Neural progenitor cell (in vitro differentiated cells): ENCODE measurements around the gene POU6F2. TPM values are rescaled to one million over a fixed set of nuclear protein-coding genes. Genes with fewer than 3 reads are reported as not detected.

Source experiments
- DNase-seq: peaks from one replicate; pipeline ENCODE4 v3.0.0-alpha.2; 2016; ENCODE audit warnings: low spot score
- H2AFZ ChIP-seq: fragments of 200-600 bp; sonication (generic); replicated peaks from 2 replicates; pipeline ENCODE4 v1.6.1; 2016; ENCODE audit warnings: antibody characterized with exemption
- H3F3A ChIP-seq: fragments of 200-600 bp; sonication (generic); 2 replicates; pipeline ENCODE4 v1.6.1; 2016; ENCODE audit warnings: antibody characterized with exemption, low read depth
- H3K27ac ChIP-seq: fragments of 200-600 bp; sonication (generic); 2 replicates; pipeline ENCODE4 v1.5.1; 2016; ENCODE audit warnings: mild to moderate bottlenecking
- H3K27me3 ChIP-seq: fragments of 200-600 bp; sonication (generic); 2 replicates; pipeline ENCODE4 v1.6.1; 2016; ENCODE audit warnings: mild to moderate bottlenecking, moderate library complexity
- H3K36me3 ChIP-seq: fragments of 200-600 bp; sonication (generic); 2 replicates; pipeline ENCODE4 v1.5.1; 2016
- H3K4me1 ChIP-seq: fragments of 200-600 bp; sonication (generic); 2 replicates; pipeline ENCODE4 v1.6.1; 2016; ENCODE audit warnings: mixed run types
- H3K4me2 ChIP-seq: fragments of 200-600 bp; sonication (generic); 2 replicates; pipeline ENCODE4 v1.6.1; 2016
- H3K4me3 ChIP-seq: fragments of 200-600 bp; sonication (generic); 2 replicates; pipeline ENCODE4 v1.5.1; 2016
- H3K79me2 ChIP-seq: fragments of 200-600 bp; sonication (generic); 2 replicates; pipeline ENCODE4 v1.6.1; 2016; ENCODE audit warnings: low read depth
- H3K9ac ChIP-seq: fragments of 200-600 bp; sonication (generic); 2 replicates; pipeline ENCODE4 v1.6.1; 2016
- H3K9me3 ChIP-seq: fragments of 200-600 bp; sonication (generic); 2 replicates; pipeline ENCODE4 v1.5.1; 2016; ENCODE audit warnings: low read depth
- H4K20me1 ChIP-seq: fragments of 200-600 bp; sonication (generic); 2 replicates; pipeline ENCODE4 v1.6.1; 2016; ENCODE audit warnings: low read depth
- H3K27ac Mint-ChIP-seq: 3 replicates; pipeline ENCODE4 v1.8.0; 2021; ENCODE audit warnings: mixed read lengths
- H3K27me3 Mint-ChIP-seq: 2 replicates; pipeline ENCODE4 v1.8.0; 2022; ENCODE audit warnings: low read depth, mild to moderate bottlenecking, inconsistent platforms, moderate library complexity, mixed read lengths; ENCODE audit not compliant: insufficient read depth
- H3K36me3 Mint-ChIP-seq: 3 replicates; pipeline ENCODE4 v1.8.0; 2021; ENCODE audit warnings: mixed read lengths
- H3K4me1 Mint-ChIP-seq: 3 replicates; pipeline ENCODE4 v1.8.0; 2021; ENCODE audit warnings: mixed read lengths
- H3K4me3 Mint-ChIP-seq: 3 replicates; pipeline ENCODE4 v1.8.0; 2021; ENCODE audit warnings: mild to moderate bottlenecking, moderate library complexity, mixed read lengths
- H3K9me3 Mint-ChIP-seq: 3 replicates; pipeline ENCODE4 v1.8.0; 2020; ENCODE audit warnings: mixed read lengths
- EZH2 ChIP-seq: fragments of 200-600 bp; sonication (generic); IDR thresholded peaks from 2 replicates; pipeline ENCODE4 v1.6.1; 2017; ENCODE audit warnings: antibody characterized with exemption, mild to moderate bottlenecking, moderate library complexity
- EZH2phosphoT487 ChIP-seq: fragments of 200-600 bp; sonication (generic); IDR thresholded peaks from 2 replicates; pipeline ENCODE4 v1.6.1; 2017; ENCODE audit warnings: antibody characterized with exemption
- total RNA-seq: library from RNA; depleted of rRNA; stranded (reverse); fragments of >200 nt; gene quantifications from 2 replicates; pipeline ENCODE4 v1.2.3, GENCODE V29; 2015; ENCODE audit warnings: low replicate concordance
- TF ChIP-seq, protein P1 (sequence below): fragments of 200-600 bp; sonication (generic); IDR thresholded peaks from 2 replicates; pipeline ENCODE4 v1.5.1; 2017; ENCODE audit warnings: antibody characterized with exemption, mild to moderate bottlenecking

The POU6F2 gene
- total RNA-seq, 1 donor from 2014 or later: 3.4 TPM

DNA sequence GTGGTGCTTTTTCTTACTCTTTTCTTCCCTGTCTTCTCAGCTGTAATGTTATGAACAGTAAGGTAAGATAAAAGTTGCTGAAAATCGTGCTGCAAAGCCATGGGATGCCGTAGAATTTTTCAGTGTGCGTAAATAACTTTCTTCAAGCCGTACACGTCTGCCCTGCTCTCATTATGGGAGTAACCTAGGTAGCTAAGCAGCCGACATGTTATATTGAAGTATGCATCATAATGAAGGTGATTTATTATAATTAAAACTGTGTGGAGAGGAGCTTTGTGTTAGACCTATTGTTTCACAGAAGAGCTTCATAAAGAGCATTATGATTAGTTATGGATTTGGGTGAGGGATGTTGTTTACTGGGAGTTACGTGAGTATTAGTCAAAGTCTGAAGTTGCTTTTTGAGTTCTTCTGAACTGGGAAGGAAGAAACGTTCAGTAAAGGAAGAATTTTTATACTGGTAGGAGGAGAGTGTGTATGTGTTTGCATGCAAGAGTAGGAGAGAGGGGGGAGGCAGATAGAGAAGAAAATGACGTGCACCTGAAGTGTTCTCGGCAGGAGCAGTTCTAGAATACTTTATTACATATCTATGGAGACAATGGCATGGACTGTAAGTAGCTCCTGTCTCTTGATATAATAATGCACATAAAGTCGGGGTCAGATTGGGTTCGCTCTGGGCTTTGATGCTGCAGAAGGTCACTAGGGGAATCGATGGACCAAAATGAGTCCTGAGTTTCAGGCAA is 56.3 kb downstream of the POU6F2 start:
- no peaks in the 10 kb centered on the region for H3K27me3 Mint-ChIP-seq
- Histone ChIP-seq H3K27me3 (no peaks in the 10 kb centered on the region), H4K20me1 (no peaks in the 10 kb centered on the region), H3K27ac (no peak overlapping the region), H3K4me2 (no peak overlapping the region), H3F3A (no peaks in the 10 kb centered on the region), H3K4me3 (no peak overlapping the region), H3K9ac (no peak overlapping the region), H3K4me1 (peaks cover 13% of the 10 kb centered on the region), H3K9me3 (no peaks in the 10 kb centered on the region), H3K36me3 (no peaks in the 10 kb centered on the region), H2AFZ (peak overlapping the region; percentile 32), H3K79me2 (no peaks in the 10 kb centered on the region)
- peak overlapping the region; percentile 89 for H3K27ac Mint-ChIP-seq
- peaks cover 39% of the 10 kb centered on the region for H3K4me1 Mint-ChIP-seq
- no peak for DNase-seq
- H3K4me3 Mint-ChIP-seq: peak overlapping the region; percentile 42
- TF ChIP-seq EZH2: no peak
- no peaks in the 10 kb centered on the region for H3K9me3 Mint-ChIP-seq
- H3K36me3 Mint-ChIP-seq: no peaks in the 10 kb centered on the region

DNA sequence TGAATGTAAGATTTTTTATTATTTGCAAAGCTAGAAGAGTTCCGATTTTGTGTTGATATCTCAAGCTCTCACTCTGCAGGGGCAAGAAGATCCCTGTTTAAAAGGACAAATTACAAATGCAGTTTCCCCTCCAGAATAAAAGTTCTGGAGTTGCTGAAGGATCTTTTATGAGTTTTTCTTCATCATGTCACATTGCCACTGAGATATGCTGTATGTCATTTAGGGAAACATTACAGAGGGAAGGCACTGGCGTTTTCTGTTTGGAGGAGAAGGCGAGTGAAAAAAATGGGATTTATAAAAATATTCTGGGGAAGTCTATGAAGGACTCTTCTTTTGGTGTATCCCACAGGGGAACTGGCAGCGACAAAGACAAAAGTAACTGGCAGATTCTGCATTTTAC is 57.4 kb downstream of the POU6F2 start:
- Histone ChIP-seq H3F3A (no peaks in the 10 kb centered on the region), H3K79me2 (no peaks in the 10 kb centered on the region), H3K27me3 (no peaks in the 10 kb centered on the region), H3K9me3 (no peaks in the 10 kb centered on the region), H3K4me1 (peaks cover 13% of the 10 kb centered on the region), H4K20me1 (no peaks in the 10 kb centered on the region), H3K4me3 (no peak overlapping the region), H3K27ac (no peak overlapping the region), H3K9ac (no peak overlapping the region), H2AFZ (peak overlapping the region; percentile 83), H3K36me3 (no peaks in the 10 kb centered on the region), H3K4me2 (peak overlapping the region; percentile 61)
- Mint-ChIP-seq H3K9me3 (no peaks in the 10 kb centered on the region), H3K27me3 (no peaks in the 10 kb centered on the region), H3K27ac (peak overlapping the region; percentile 48), H3K36me3 (no peaks in the 10 kb centered on the region), H3K4me1 (peaks cover 39% of the 10 kb centered on the region), H3K4me3 (peak overlapping the region; percentile 69)
- TF ChIP-seq EZH2: no peak
- TF ChIP-seq, protein P1, sequence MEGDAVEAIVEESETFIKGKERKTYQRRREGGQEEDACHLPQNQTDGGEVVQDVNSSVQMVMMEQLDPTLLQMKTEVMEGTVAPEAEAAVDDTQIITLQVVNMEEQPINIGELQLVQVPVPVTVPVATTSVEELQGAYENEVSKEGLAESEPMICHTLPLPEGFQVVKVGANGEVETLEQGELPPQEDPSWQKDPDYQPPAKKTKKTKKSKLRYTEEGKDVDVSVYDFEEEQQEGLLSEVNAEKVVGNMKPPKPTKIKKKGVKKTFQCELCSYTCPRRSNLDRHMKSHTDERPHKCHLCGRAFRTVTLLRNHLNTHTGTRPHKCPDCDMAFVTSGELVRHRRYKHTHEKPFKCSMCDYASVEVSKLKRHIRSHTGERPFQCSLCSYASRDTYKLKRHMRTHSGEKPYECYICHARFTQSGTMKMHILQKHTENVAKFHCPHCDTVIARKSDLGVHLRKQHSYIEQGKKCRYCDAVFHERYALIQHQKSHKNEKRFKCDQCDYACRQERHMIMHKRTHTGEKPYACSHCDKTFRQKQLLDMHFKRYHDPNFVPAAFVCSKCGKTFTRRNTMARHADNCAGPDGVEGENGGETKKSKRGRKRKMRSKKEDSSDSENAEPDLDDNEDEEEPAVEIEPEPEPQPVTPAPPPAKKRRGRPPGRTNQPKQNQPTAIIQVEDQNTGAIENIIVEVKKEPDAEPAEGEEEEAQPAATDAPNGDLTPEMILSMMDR: no peak
- TF ChIP-seq EZH2phosphoT487: no peak
- no peak for DNase-seq

DNA sequence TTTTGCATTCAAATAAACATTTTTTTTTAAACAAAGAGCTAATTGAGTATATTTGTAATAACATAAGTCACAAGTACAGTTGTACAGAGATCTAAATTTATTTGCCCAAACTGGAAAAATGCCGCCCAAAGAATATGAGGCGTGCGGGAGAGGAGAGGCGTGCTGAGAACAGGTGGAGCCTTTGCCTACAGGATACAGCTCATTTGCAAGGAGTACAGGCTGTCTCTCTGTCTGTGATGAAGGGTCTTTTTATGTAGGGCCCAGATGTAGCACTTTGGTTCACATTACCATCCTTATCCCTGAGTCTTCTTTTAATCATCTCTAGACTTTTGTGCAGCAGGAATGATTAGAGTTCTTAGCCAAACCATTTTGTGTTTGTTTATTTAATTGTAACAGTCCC is 58.2 kb downstream of the POU6F2 start:
- peak overlapping the region; percentile 29 for H3K4me3 Mint-ChIP-seq
- Histone ChIP-seq H3F3A (no peaks in the 10 kb centered on the region), H3K79me2 (no peaks in the 10 kb centered on the region), H3K27ac (no peak overlapping the region), H3K9me3 (no peaks in the 10 kb centered on the region), H2AFZ (no peak overlapping the region), H3K4me2 (peak overlapping the region; percentile 61), H3K9ac (no peak overlapping the region), H3K4me3 (no peak overlapping the region), H3K36me3 (no peaks in the 10 kb centered on the region), H3K27me3 (no peaks in the 10 kb centered on the region), H4K20me1 (no peaks in the 10 kb centered on the region), H3K4me1 (peaks cover 13% of the 10 kb centered on the region)
- peaks cover 39% of the 10 kb centered on the region for H3K4me1 Mint-ChIP-seq
- no peak for DNase-seq
- H3K36me3 Mint-ChIP-seq: no peaks in the 10 kb centered on the region
- TF ChIP-seq EZH2: no peak
- TF ChIP-seq, protein P1: no peak
- TF ChIP-seq EZH2phosphoT487: no peak
- H3K27ac Mint-ChIP-seq: peak overlapping the region; percentile 59
- H3K9me3 Mint-ChIP-seq: no peaks in the 10 kb centered on the region
- no peaks in the 10 kb centered on the region for H3K27me3 Mint-ChIP-seq

DNA sequence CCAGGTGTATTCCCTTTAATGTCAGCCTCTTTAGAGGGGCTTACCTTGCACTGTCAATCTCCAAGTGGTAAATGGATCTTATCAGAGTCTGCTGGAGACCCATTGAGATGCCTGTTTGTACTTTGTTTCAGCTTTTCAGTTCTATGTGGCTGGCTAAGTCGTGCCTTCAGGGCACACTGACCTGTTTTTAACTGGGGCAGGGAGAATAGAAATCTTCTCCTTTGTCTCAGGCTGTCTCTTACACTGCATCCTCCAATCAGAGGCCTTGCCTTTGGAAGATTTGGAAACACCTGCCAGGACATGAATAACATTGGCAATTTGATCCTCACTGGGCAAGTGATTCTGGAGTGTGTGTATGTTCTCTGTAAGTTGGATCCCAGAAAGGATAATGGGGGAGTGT is 65.0 kb downstream of the POU6F2 start:
- Histone ChIP-seq H3K9ac (no peak overlapping the region), H3K27me3 (no peaks in the 10 kb centered on the region), H4K20me1 (no peaks in the 10 kb centered on the region), H3K4me3 (no peak overlapping the region), H3K36me3 (no peaks in the 10 kb centered on the region), H3K79me2 (no peaks in the 10 kb centered on the region), H3K4me1 (peaks cover 10% of the 10 kb centered on the region), H2AFZ (no peak overlapping the region), H3F3A (peaks cover 8% of the 10 kb centered on the region), H3K27ac (no peak overlapping the region), H3K9me3 (no peaks in the 10 kb centered on the region), H3K4me2 (peak overlapping the region; percentile 16)
- H3K4me1 Mint-ChIP-seq: peaks cover 12% of the 10 kb centered on the region
- H3K27me3 Mint-ChIP-seq: no peaks in the 10 kb centered on the region
- H3K27ac Mint-ChIP-seq: no peak overlapping the region
- no peaks in the 10 kb centered on the region for H3K9me3 Mint-ChIP-seq
- H3K4me3 Mint-ChIP-seq: no peak overlapping the region
- DNase-seq: peak; percentile 16
- H3K36me3 Mint-ChIP-seq: no peaks in the 10 kb centered on the region
- TF ChIP-seq, protein P1: no peak
- no peak for TF ChIP-seq EZH2phosphoT487
- no peak for TF ChIP-seq EZH2
